Jurkat, Clone E6-1 (cell line): ENCODE data around the gene FKBP10.

Source experiments
- DNase-seq: peaks from one replicate; pipeline ENCODE4 v3.0.0-alpha.2; 2011; ENCODE audit warnings: low read depth, low spot score
- H3K4me3 ChIP-seq: 2 replicates; pipeline ENCODE4 v1.5.1; 2011; ENCODE audit warnings: mild to moderate bottlenecking, low read length, control low read depth, moderate library complexity

FKBP10 gene

GRCh38 chr17:41865596-41865893 lies 52.7 kb downstream of the FKBP10 start:
- peak overlapping the region; percentile 58 for H3K4me3 ChIP-seq
- DNase-seq: no peak

GRCh38 chr17:41868568-41868967 lies 55.8 kb downstream of the FKBP10 start:
- DNase-seq: no peak
- no peak overlapping the region for H3K4me3 ChIP-seq

- no peak overlapping the region for H3K4me3 ChIP-seq
Measured at GRCh38 chr17:41869426-41869825, 56.6 kb downstream of the FKBP10 start.

GRCh38 chr17:41870097-41870496 lies 57.3 kb downstream of the FKBP10 start:
- no peak for DNase-seq
- no peak overlapping the region for H3K4me3 ChIP-seq

More at GRCh38 chr17:41869426-41869825, 56.6 kb downstream of the FKBP10 start:
- no peak for DNase-seq

- no peak for DNase-seq
Measured at GRCh38 chr17:41870627-41871026, 57.8 kb downstream of the FKBP10 start.

GRCh38 chr17:41871789-41872188 lies 59.0 kb downstream of the FKBP10 start:
- no peak for DNase-seq
- no peak overlapping the region for H3K4me3 ChIP-seq

More at GRCh38 chr17:41870627-41871026, 57.8 kb downstream of the FKBP10 start:
- no peak overlapping the region for H3K4me3 ChIP-seq
